Stimulated activated CD8-positive, alpha-beta memory T cell treated with anti-CD3 and anti-CD28 coated beads, Interleukin-7, amount 100 ng/mL, for 48 hours (primary cell): Measurements from ENCODE around the gene TAP1.

Experiments used
- DNase-seq, 2 donors: peaks; one replicate each; pipeline ENCODE4 v3.0.0-alpha.2; 2020; ENCODE audit warnings: low read depth in 1 of 2; ENCODE audit errors: extremely low read depth in 1 of 2

Gene TAP1

GRCh38 chr6:32865724-32866443 lies 12.4 kb upstream of the TAP1 start:
- no peak for DNase-seq

DNA sequence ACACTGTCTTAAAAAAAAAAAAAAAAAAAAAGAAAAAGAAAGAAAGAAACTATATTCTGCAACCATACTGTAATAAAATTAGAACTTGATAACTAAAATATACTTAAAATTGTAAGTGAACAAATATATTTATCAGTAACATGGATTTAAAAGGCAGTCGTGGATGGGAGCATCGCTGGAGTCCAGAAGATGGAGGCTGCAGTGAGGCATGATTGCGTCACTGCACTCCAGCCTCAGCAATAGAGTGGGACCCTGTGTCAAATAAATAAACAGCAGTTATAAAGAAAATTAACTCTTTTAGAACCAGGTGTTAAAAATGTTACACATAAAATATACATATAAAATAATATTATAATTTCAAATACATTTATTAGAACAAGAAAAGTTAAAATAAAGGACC lies 9.2 kb upstream of the TAP1 start:
- DNase-seq, result no peak

DNA sequence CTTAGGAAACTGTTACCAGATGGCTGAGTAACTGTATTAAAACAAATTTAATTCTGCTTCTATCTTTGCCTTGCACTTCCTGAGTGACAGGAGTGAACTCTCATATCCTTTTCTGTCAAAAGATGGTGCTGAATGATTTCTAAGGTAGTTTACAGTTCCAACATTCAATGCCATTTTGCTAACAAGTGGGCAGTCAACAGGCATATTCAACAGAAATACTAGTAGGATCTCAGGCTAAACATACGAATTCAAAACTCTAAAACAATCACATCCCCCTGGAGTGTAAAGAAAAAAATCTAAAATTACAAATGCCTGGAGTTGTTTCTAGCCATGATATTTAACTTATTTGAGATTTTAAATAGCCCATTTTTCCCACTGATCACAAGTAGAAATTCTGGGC lies 7.2 kb upstream of the TAP1 start:
- no peak for DNase-seq

GRCh38 chr6:32858194-32858593 lies 4.7 kb upstream of the TAP1 start:
- no peak for DNase-seq

DNA sequence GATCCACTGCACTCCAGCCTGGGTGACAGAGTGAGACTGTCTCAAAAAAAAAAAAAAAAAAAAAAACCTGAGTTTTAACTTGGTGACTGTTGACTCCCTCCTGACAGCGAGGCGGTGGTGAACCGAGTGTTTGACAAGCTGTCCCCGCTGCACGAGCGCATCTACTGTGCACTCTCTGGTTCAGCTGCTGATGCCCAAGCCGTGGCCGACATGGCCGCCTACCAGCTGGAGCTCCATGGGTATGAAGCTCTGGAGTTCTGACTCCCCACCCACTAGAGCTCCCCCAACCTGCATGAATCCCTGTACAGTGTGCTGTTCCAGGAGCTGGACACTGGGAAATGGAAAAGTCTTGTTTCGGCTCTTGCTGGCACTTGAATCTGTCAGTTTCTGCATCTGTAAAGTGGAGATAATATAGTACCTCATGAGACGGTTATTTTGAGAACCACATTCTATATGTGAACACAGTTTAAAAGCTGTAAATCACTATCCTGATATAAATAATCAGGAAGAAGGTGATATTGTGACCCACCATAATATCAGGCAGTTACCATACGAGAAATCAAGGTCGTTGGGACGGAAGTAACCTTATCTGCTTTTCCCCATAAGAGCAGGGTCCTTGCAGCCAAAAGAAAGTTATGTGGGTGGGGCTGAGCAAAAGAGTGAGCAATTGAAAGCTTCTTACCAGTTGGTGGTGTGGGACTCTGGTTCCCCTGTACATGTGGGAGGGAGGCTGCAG lies 3.8 kb upstream of the TAP1 start:
- no peak for DNase-seq

DNA sequence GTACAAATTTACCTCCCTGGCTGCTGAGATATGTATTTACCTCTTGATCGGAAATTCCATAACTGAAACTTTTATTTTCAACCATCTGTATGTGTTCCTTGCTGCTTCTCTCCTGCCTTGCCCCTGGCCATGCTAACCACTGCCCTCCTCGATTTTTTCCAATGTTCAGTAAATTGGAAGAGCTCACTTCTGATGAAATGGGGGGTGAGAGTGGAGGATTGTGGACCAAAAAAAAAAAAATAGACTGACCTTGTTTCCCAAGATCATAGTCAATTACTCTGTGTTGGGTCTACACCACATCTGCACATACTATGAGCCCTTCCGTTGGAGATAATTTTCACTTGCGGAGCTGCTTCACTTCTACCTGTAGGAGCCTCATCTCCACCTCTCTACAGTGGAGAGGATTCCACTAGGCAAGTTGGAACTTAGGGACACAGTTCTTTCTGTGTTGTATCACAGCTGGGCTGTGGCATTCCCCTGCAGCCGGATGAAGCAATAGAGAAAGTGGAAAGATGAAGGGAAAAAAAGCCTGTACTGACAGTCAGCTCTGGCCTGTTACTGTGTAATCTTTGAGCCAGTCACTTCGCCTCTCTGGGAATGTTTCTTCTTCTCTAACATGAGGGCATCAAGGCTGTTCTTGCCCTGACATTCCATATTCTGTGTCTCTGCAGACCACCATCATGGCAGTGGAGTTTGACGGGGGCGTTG lies 2.1 kb upstream of the TAP1 start:
- no peak for DNase-seq

GRCh38 chr6:32854376-32855178 lies 1.1 kb upstream of the TAP1 start:
- DNase-seq, result peak in 1 of 2 donors; percentile 47

DNA sequence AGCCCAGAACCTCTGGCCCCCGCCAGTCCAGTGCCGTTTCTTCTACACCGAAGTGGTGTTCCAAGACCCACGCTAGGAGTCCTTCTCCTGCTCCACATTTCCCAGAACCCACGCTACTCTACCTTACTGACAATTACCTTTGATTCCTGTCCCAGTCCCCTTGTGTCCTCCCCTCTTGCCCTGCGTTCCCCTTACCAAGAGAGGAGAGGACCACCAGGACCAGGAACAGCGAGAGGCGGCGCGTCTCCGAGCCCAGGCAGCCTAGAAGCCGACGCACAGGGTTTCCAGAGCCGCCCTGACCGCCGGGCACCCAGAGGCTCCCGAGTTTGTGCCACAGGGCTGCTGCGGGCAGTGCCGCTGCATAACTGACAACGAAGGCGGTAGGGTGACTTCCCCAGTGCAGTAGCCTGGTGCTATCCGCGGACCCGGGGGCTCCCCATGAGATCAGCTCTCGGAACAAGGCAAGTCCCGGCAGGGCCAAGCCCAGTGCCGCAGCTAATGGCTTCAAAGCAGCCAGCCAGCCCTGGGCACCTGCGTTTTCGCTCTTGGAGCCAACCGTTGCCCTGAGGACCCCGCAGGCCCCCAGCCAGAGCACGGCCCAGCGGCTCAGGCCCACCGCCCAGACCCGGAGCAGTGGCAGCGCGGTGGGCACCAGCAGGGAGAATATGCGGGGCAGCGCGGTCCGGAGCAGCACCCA lies 512 bp downstream of the TAP1 start:
- DNase-seq, result no peak

DNA sequence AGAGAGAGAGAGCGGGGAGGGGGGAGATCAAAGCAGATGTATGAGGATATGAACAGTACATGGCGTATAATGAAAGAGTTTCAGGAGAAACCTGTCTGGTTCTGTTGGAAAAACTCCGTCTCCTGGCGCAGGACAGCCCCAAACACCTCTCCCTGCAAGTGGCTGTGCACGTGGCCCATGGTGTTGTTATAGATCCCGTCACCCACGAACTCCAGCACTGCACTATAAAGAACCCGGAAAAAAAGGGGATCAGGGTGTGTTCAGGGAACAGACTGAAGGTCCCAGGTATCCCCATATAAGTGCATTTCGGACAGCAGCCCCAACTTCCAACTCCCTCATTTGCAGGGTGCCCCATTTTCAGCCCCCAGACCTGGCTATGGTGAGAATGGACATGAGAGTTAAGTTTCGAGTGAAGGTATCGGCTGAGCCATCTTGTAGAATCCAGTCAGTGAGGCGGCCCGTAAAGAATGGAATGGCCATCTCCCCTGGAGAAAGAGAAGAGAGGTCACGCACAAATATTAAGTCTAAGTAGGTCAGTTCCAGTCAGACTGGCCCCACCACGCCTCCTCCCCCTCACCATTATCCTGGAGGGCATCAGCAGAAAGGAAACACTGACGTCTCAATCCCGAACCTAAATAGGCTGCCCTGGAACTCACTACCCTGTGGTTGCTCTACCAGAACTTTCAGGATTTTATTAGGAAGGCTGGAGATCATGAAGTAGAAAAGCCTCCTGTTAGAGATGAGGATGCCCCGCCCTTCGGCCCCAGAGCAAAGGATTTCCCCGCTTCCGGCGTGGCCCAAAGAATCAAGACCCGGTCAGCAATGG lies 1.3 kb downstream of the TAP1 start:
- DNase-seq, result no peak

- DNase-seq, result no peak
Measured at GRCh38 chr6:32851025-32851424, 2.5 kb downstream of the TAP1 start.

DNA sequence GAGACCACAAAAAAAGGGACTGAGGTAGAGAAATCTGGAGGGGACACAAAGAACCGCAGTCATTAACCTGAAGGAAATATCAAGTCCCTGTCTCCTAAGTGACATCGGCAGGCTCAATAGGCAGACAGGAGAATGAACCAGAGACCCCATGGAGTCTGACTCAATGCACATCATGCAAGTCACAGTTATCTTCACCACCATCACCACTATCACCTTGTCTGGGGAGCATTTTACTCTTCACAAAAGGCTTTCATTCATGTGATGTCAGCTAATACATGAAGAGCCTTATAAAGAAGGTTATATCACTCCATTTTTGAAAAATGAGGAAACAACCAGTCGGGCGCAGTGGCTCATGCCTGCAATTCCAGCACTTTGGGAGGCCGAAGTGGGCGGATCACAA lies 4.4 kb downstream of the TAP1 start:
- DNase-seq, result no peak

GRCh38 chr6:32847795-32848194 lies 5.7 kb downstream of the TAP1 start:
- DNase-seq, result no peak

- no peak for DNase-seq
Measured at GRCh38 chr6:32847004-32847403, 6.5 kb downstream of the TAP1 start.

GRCh38 chr6:32845384-32845884 lies 8.1 kb downstream of the TAP1 start:
- DNase-seq, result peak in 1 of 2 donors; percentile 47

- DNase-seq, result no peak
Measured at GRCh38 chr6:32844839-32845383, 8.6 kb downstream of the TAP1 start.

DNA sequence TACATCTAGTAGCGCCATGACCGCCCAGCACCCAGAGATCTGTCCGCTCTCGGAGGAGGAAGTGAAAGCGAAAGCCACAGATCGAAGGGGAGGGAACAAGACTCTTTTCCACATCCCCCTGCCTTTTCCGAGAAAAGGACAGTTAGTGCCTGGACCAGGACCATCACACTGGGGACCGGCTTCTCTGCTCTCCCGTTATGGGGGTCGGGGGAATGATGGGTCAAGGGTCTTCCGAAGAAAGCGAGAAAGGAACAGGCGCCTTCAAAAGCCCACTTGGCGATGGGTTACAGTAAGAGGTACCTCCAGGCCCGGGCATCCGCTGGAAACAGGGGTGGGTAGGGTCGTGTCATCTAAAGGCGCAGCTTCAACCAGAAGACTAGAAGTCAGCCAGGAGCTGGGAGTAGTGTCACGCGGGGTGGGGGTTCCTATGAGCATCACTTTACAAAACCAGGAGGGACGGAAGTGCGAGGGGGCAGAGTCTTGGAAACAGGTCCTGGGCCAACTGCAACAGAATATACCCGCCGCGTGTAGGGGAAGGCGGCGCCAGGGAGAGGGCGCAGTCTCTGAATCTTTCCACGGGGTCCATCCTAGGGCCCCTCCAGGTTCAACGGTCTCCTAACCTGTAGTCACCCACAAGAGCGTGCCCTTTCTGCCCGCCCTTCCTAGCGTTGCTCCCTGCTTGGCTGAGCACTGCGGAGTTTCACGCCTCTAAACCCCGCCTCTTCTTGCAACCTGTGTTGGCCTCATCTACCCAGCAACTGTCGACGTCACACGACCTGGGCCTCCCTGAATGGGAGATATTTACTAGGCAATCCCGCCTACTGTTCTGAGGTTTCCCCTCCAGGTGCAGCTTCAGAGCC lies 9.3 kb downstream of the TAP1 start, which contains the start of gene PSMB8:
PSMB8 (minus strand) TSS at position 69 of the 860 bp plus-strand sequence; CDS start at position 18, 51 bp downstream.
- peak; percentile 89 to 99 for DNase-seq

DNA sequence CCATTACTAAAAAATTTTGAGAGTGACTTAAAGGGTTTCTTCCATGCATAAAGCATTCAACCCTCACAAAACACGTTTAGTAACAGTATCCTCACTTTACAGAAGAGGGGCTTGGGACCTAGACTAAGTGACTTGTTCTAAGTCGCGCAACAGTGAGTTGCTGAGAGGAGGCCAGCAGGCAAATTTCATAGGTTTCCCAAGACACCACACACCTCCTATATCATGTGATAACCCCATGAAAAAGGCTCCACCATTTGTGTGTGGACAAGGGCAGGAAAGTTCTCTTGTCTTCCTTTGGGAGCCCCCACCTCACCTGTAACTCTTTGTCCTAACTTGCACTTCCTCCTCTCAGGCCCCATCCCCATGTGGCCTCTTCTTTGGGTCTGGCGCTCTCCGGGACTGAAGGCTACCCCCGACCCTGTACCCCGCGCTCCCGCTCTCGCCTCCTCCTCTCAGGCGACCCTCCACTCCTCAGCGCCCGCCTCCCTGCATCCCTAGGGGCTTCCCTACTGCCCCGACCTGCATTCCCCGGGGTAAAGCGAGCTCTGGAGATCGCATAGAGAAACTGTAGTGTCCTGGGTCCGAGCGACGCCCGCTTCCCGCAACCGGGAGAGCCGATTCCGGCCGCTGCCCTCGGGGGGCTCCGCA lies 10.0 kb downstream of the TAP1 start:
- no peak for DNase-seq

GRCh38 chr6:32842690-32843089 lies 10.8 kb downstream of the TAP1 start:
- no peak for DNase-seq
